ENCODE data around the gene FERMT3.

GRCh38 chr11:64267207-64267945 is 60.9 kb downstream of the FERMT3 start:
- TF ChIP-seq ZNF567 (CRISPR knock-in tag; IDR thresholded peaks at IDR 0.05; ENCODE audit: borderline replicate concordance) (no peak), HCFC1 (IDR thresholded peaks at IDR 0.05; ENCODE audit: low read depth, low read length) (no peak), ZNF737 (CRISPR knock-in tag; IDR thresholded peaks at IDR 0.05; ENCODE audit: borderline replicate concordance) (no peak), HNRNPH1 (optimal IDR thresholded peaks at IDR 0.05; ENCODE audit: low read depth, low read length) (no peak), IRF2 (CRISPR knock-in tag; IDR thresholded peaks at IDR 0.05) (no peak), CTCF (CRISPR knock-in tag; IDR thresholded peaks at IDR 0.05) (no peak), SP1 (IDR thresholded peaks at IDR 0.05) (no peak), SP1 (CRISPR knock-in tag; IDR thresholded peaks at IDR 0.05) (no peak)
